Amniotic epithelial cell (primary cell): ENCODE measurements around the gene SLC34A1.
A peak's percentile ranks its signal among the peaks of the same experiment; 100 is the strongest.

Experiments used
- DNase-seq: peaks from one replicate; pipeline ENCODE4 v3.0.0-alpha.2; 2010; ENCODE audit warnings: low read depth

The SLC34A1 gene

DNA sequence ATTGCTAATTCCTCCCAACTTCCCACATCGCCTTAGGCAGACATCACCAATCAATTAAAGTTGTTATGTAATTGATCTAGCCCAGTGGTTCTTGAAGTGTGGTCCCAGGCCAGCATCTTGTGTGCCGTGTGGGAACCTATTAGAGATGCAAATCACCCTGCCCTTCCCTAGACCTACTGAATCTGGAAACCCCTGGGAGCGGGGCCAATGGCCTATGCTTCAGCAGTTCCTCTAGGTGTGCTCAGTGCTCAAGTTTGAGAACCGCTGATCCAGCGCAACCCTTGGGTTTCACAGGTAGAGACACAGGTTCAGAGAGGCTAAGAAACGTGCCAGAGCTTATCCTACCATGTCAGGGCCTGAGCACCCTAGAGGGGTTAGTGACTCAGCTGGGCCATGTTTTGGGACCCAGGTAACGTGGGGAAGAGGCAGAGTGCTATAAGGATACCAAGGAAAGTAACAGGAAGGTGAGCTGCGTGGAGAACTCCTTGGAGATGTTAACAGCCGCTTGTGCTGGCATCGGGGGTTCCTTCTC lies 4.4 kb downstream of the SLC34A1 start:
- no peak for DNase-seq

DNA sequence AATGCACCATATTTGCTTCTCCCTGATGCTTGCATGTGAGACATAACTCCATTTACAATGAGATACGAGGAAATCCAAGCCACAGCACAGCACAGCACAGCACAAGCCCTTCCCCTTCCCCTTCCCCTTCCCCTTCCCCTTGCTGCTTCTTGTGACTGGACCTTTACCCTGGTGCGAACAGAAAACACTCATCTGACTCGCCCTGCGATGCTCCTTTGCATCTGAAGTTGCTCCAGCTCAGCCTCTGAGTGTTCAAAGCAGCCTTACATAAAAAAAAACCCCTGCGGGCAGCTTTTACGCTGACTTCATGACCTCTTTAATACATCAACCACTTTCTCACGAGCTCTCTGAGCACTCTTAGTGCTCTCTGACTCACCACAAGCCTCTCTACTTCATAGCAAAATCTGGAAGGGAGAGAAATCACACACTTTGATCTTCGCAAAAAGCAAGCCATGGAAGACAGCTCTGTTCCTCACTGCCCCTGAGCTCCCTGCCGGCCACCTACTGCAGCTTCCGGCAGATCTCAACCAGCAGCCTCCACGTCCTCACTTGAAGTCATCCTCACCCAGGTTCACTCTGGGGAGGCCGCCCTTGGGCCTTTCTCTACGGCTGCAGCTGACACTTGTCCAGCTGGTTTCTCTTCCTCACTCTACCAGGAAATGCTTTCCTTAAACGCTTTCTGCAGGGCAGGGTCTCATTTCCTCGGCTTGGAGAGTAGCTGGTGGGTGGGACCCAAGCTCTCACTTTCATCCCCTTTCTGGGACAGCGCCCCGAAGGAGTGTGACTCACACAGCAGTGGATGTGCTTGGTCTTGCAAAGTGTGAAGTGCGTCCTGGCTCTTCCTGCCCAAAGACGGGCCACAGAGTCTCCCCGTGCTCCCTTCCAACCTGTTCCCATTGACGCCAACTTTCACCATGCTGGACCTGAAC lies 5.3 kb downstream of the SLC34A1 start:
- peak; percentile 93 for DNase-seq

DNA sequence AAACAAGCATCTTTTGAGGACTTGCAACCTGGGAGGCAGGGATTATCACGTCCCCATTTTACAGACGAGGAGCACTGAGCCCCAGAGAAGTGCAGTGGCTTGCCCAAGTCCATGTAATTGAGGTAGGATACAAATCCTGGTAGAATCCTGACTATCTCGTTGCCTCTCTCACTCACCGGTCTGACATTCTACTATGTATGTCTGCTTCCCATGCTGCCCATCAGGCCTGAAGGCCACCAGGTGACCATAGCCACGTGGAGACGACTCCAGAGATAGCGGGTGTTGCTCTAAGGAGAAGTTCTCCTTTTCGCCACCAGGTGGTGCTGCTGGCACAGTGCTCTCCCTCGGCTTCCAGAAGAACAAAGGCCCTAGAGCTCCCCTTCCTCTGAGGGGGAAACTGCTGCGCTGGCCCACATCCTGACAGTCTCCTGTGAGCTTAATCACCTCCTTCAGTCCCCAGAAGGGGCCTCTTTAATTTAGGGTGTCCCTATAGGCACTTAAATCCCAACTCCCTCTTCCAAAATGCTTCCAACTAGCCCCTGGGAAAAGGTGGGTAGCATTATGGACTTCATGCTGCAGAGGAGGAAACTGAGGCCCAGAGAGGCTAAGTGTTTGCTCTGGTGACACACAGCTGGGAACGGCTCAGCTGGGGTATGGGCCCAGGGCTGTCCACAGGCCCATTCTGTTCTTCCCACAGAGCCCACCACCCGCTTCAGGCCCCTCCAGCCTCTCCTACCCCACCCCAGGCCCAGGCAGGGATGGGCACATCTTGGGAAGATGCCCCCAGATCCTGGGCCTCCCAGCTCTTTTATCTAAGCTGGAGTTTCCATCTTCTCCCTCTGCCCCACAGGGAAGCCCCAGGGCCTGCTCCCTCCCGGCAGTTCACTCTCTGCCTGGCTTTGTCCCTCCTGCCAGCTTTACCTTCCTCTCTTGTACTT lies 6.4 kb downstream of the SLC34A1 start:
- peak; percentile 71 for DNase-seq

DNA sequence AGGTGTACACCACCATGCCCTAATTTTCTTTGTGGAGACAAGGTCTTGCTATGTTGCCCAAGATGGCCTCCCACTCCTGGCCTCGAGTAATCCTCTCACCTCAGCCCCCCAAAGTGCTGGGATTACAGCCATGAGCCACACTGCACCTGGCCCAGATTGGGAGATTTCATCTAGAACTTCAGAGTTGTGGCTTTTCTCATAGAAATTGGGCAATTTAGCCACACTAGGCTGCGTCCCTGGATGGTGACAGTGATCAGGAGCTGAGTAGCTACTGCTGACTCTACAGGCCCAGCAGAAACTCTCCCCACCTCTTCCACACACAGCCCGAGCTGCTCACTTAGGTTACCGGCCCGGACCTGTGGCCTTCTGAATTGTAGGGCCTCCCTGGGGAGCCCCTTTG lies 8.5 kb downstream of the SLC34A1 start:
- no peak for DNase-seq

DNA sequence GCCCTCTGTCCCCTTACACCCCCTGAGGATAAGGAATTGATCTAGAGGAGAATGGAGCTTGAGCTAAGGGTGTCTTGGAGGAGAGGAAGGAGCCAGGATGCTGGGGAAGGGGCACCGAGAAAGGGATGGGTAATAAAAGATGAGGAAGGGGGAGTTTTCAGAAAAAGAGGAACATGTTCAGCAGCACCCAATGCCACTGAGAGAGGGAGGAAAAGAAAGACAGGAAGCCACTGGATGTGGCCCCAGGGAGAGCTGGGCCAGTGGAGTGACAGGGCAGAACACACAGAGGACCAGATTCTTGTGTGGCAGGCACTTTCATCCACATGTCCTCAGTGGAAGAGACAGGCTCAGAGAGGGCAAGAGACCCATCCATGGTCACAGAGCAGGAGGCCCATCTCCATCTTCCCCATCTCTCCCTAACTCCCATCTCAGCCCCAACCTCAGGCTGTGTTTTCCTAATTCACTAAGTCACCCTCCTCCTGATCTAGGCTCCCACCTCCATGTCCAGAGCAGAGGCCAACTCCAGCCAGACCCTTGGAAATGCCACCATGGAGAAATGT lies 9.1 kb downstream of the SLC34A1 start:
- DNase-seq = no peak

DNA sequence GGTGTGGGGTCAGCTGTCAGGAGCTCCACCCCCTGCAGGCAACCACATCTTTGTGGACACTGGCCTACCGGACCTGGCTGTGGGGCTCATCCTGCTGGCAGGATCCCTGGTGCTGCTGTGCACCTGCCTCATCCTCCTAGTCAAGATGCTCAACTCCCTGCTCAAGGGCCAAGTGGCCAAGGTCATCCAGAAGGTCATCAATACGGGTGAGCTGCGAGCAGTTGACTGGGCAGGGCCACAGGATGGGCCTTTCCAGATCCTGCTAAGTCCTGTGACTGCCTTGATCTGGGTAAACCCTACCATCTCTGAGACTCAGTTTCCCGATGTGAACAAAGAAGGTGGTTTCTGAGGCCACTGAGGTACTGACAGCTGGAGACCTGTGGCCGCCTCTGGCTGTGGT lies 9.8 kb downstream of the SLC34A1 start:
- no peak for DNase-seq

DNA sequence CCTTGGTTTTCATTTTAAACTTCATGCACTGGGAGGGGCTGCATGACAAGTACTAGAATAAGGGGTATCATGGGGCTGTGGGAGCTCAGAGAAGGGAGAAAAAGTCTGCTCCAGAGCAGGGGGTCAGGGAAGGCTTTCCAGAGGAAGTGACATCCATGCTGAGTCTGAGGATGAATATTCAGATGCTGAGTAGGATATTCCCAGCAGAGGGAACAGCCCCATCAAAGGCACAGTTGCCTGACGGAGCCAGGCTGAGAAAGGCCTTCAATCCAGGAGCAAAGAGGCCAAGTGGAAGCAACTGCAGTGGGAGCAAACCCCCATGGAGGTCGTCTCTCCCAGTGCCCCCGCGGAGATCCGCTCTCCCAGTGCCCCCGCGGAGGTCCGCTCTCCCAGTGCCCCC lies 11.8 kb downstream of the SLC34A1 start:
- no peak for DNase-seq

DNA sequence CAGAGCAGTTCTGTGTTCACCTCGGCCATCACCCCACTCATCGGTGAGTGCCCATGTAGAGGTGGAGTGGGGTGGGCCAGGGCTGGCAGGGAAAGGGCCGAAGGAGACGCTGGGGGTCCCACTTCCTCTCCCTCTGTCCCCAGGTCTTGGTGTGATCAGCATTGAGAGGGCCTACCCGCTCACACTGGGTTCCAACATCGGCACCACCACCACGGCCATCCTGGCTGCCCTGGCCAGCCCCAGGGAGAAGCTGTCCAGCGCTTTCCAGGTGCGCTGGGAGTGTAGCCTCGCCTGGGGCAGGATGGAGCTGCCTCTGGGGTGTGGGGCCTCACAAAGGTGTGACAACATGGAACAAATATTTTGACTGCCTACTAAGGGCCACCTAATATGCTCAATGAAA lies 12.6 kb downstream of the SLC34A1 start:
- no peak for DNase-seq

DNA sequence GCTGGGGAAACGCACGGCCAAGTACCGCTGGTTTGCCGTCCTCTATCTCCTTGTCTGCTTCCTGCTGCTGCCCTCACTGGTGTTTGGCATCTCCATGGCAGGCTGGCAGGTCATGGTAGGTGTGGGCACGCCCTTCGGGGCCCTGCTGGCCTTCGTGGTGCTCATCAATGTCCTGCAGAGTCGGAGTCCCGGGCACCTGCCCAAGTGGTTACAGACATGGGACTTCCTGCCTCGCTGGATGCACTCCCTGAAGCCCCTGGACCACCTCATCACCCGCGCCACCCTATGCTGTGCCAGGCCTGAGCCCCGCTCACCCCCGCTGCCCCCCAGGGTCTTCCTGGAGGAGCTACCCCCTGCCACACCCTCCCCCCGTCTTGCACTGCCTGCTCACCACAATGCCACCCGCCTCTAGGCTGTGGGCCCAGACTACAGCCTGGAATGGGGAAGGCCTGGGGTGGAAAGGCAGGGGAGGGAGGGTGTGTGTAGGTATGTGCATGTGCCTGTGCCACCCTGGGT lies 13.7 kb downstream of the SLC34A1 start:
- DNase-seq = no peak

DNA sequence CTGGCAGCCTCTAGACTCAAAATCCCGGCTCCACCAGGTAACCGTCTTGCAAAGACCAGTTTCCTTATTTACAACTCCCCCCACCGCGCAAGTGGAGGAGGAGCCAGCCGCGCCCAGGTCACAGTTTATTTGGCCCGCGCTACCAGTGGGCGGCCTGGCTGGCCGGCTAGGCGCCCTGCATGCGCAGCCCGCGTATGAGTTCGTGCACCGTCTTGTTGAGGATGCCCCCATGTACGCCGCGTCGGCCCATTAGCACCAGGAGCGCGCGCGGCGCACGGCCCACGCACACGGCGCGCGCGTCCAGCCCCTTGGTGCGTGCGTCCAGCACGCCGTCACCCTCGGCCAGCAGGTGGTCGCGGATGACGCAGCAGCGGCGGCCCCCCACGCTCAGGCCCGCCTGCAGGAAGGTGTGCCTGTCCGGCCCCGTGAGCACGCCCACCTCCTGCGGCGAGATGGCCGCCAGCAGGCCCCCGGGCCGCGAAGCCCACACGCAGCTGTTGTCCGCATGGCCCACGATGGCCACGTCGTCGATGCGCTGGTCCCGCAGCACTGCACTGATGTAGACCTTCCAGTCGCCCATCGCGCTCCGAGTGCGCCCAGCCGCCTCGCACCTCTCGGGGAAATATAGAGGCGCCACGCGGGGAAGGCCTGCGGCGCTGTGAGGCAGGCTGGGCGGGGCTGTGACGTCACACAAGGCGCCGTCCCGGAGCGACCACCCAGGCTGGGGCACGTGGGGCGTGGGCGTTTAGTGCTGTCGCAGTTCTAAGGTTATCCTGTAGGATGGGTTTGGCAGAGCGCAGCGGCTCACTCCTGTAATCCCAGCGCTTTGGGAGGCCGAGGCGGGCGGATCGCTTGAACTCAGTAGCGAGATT lies 16.0 kb downstream of the SLC34A1 start, which contains the start of gene PFN3:
PFN3 (minus strand) TSS at position 665 of the 872 bp plus-strand sequence; CDS start at position 580, 85 bp downstream.
- peak; percentile 47 for DNase-seq

DNA sequence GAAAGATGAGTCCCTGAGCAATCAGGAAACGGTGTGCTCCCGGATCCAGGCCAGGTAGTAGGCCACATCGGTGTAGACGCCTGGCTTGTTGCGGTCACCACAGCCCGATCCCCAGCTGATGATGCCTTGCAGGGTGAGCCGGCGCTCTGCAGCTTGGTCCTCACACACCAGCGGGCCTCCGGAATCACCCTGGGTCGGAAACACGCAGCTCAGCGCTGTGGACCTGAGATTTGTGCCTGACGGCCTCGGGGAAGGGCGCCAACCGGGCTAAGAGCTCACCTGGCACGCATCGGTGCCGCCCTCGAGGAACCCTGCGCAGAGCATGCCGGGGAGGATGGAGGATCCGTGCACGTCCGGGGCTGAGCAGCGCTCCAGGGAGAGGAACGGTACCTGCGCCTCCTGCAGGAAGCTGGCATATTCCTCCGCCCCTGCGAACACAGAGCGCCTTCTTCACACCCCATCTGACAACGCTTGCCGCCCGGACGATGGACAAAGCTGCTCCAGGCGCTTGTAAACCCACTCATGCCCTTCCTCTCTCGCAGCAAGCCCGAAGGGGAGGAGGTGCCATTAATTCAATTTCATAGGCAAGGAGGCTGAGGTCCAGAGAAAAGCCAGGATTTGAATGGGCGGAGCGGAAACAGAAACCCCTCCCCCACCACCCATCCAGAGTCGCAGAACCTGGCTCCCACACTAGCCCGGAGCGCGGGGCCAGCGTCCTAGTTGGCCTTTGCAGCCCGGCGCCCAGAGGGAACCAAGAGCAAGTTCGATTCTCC lies 18.2 kb downstream of the SLC34A1 start:
- peak; percentile 64 for DNase-seq

DNA sequence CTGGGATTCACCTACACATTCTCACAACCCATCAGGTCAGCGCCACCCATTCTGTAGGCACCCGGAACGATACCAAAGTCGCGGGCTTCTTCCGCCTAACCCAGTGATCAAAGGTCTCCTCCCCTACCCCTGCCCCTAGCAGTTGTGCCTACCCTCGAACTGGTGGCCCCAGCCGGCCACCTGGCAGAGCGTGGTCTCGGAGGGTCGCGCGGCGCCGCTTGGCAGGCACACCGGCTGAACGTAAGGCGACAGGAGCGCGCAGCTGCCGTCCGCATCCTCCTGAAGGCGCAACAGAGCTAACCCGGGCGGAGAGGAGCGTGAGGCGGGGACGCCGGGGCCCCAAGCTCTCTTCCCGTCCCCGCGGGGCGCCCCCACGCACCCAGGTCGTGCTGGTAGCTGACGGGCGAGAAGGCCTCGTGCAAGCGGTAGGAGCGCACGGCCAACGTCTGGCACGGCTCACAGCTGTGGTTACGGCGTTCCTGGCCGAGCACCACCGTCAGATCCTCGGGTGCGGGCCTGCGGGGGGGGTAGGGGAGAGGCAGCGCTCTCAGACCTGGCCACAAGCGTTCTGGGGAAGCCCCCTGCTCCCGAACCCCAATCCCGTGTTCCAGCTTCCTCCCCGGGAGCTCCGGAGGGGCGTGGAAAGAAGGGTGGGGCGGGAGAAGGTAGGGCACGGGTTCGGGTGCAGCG lies 19.0 kb downstream of the SLC34A1 start:
- no peak for DNase-seq

DNA sequence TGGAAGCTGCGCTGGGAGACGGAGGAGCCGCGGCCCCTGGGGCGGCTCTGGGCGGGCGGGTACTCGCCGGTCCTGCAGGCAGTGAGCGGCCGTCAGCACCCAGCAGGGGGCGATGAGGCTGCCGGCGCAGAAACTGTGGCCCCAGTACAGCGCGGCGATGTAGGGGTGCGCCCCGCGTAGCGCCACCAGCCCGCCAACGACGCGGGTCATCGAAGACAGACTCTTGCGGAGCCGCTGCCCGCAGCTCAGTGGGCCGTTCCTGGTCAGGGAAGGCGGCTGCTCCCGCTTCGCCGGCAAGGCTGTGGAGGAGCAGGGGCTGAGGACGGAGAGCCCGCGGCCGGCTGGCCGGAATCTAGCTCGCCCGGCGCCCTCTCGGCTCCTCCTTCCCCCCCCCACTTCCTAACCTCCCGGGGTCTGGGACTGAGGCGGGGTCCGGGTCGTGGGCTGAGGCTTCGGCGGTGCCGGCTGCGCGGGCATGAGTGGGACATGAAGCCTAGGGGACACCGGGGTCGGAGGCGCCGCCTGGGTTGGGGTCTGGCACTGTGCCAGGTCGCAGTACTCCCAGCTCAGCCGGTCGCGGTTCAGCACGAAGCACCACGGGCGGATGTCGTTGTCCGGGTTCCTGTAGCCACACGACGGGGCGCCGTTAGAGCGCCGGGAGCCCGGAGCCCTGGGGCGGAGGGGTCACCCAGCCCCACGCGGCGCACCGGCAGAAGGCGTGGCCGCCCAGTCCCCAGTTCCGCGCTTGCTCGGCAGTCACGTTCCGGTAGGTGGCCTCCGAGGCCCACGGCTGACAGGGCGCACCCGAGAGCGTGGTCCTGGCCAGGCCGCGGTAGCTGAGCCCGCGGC lies 19.8 kb downstream of the SLC34A1 start:
- peak; percentile 65 for DNase-seq

DNA sequence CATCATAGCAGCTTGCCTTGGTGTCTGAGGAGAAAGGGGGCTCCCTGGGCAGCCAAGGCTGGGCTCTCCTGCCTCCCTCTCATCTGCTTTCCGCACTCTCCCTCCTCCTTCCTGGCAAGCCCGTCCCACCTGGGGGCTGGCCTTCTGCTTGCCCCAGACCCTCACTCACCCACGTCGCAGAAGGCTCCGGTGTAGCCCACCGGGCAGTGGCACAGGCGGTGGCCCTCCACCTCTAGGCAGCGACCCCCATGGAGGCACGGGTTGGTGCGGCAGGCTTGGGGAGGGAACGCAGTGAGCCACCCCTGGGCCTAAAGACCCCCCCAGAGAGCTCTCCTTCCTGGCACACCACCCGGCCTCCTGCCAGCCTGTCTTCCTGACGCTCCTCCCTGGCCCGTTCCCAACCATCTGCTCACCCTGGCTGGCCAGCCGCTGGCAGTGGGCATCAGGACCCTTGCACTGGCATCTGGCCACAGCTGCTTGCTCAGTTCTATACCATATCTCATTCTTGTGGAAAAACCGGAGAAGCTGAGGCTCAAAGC lies 20.5 kb downstream of the SLC34A1 start:
- no peak for DNase-seq

DNA sequence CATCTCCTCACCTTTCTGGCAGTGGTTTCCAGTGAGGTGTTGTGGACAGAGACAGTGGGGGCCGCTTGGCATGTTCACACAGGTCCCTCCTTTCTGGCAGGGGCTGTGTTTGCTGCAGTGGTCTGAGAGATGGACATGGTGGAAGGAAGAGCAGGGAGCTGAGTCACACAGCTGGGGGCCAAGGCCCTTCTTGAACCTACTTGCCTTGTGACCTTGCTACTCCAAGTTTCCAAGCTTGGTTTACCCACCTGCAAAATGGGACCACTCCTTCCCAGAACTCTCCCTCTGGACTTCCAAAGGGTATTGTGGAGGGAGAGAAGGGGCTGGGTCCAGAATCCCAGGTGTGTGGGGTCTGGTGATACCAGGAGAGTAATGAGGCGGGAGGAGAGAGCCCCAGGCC lies 21.1 kb downstream of the SLC34A1 start:
- no peak for DNase-seq

DNA sequence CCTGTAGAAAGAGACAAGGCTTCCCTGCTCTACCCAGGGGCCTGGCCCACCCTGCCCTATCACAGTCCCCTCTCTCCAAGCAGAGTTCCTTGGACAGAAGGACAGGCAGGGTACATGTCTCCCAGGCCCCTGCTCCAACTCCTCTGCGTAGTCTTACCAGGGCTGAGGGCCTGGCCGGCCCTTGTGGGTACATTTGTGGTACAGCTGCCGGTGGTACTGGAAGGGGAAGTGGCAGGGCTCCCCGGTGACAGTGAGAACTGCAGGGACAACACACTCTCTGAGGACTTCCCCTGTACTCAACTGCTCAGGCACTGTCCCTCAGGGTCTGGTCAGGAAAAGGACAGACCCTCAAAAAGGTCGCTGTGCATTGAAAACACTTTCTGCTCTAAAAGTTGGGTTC lies 21.6 kb downstream of the SLC34A1 start:
- DNase-seq = no peak

DNA sequence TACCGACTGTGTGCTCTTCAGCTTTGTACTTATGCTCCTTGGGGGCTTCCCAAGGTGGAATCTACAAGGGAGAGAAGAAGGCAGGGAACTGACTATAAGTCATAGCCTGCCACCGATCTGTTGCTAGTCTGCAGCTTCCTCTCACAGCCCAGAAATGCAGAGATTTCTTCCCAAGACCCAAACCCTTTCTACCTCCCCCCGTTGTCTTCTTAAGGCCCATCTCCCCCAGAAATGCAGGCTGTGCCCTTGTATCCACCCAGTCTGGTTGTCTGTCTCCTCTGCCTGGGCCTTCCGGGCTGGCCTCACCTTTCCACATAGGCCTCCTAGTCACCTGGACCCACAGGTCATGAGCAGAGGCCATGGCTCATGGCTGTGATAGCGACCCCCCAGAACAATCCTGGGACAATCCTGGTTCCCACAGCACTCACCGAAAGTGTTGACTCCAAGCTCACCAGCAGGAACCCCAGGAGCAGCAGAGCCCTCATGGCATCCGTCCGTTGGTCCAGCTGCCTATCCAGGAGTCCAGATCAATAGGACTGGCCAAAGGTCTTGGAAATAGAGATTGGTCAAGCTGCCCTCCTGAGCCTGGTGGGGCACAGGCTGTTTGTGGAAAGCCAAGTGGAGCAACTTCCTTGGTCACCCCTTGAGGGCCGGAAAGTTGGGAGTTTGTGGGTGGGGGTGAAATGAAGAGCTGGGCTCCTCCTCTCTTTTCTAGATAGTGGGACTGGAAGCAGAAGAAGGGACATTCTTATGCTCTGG lies 25.0 kb downstream of the SLC34A1 start, which contains the start of gene F12:
F12 (minus strand) TSS at position 522 of the 759 bp plus-strand sequence; CDS start at position 485, 37 bp downstream.
- DNase-seq = no peak
